ENCODE measurements around the gene PCOLCE2. TPM values are rescaled to one million over a fixed set of nuclear protein-coding genes. Genes with fewer than 3 reads are reported as not detected.

PCOLCE2 gene

Small RNA genes within 50 kb of the gene (small RNA-seq; reads per million reads assigned to genes)
- gene RNU7-47P (ENCODE audit: insufficient read depth) = not detected
